A549 treated with CORT108297 at 1 μM for 4 hours (cell line): ENCODE measurements around the gene KCNAB2. TPM values are rescaled to one million over a fixed set of nuclear protein-coding genes. Genes with fewer than 3 reads are reported as not detected.

Experiments
- total RNA-seq: library from RNA; stranded (reverse); fragments of 200-300 nt; extraction: Qiagen RNA extraction; gene quantifications from 5 replicates; pipeline ENCODE4 v1.2.3, GENCODE V29; 2022

KCNAB2 gene
- total RNA-seq = 7.6 to 9.6 TPM (median 8.0 TPM) in 5 replicates

DNA sequence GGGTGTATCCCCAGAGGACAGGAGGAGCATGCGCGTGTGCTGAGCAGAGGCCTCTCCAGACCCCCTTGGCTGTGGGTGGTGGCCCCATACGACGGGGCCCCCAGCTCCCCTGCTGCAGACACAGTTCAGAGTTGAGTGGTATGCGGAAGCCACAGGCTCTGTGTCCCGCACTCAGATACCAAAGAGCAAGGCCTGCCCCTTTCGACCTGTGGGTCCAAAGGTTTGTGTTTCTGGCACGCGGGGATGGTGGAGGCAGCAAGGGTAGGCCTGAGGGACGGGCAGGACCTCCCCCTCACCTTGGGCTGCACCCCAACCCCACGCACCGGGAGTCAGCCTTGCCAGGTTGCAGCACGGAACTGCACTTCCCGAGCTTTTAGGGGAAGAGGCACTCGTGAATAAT, at the start of gene KCNAB2:
TSS of gene KCNAB2 (plus strand) at position 328 of the 400 bp plus-strand sequence. CDS start 5,649 bp downstream, outside the sequence.

Other genes with a start within 250 kb of the KCNAB2 start
- gene NPHP4, start 53.5 kb upstream of the KCNAB2 start, total RNA-seq = 3.0 to 5.9 TPM (median 5.4 TPM) in 5 replicates
- 0.76 to 1.3 TPM (median 0.83 TPM) in 5 replicates for gene CHD5, start 134.4 kb downstream of the KCNAB2 start, total RNA-seq
- 331 to 457 TPM (median 409 TPM) in 5 replicates for gene RPL22, start 153.7 kb downstream of the KCNAB2 start, total RNA-seq
- gene RNF207, start 160.2 kb downstream of the KCNAB2 start, total RNA-seq = 10.8 to 21.2 TPM (median 18.4 TPM) in 5 replicates
- gene ICMT, start 190.1 kb downstream of the KCNAB2 start, total RNA-seq = 52.0 to 61.1 TPM (median 55.9 TPM) in 5 replicates
- not detected in 5 replicates for gene HES3, start 198.3 kb downstream of the KCNAB2 start, total RNA-seq
- 0.76 to 1.5 TPM (median 1.4 TPM) in 5 replicates for gene GPR153, start 215.2 kb downstream of the KCNAB2 start, total RNA-seq